Peyer's patch (tissue), 4 donors: ENCODE results near the gene BCAS3. TPM values are rescaled to one million over a fixed set of nuclear protein-coding genes. Genes with fewer than 3 reads are reported as not detected.

Experiments used
- DNase-seq, 3 donors: peaks; one replicate each; pipeline ENCODE4 v3.0.0-alpha.2; 2017 to 2019
- H3K27ac ChIP-seq, 4 donors: fragments of 200-600 bp; sonication (generic); one replicate each; pipeline ENCODE4 v1.5.1; 2016 to 2019
- H3K27me3 ChIP-seq, 2 donors: fragments of 200-600 bp; sonication (generic); one replicate each; pipeline ENCODE4 v1.5.1; 2019
- H3K36me3 ChIP-seq, 3 donors: fragments of 200-600 bp; sonication (generic); one replicate each; pipeline ENCODE4 v1.5.1; 2016 to 2019
- H3K4me1 ChIP-seq, 4 donors: fragments of 200-600 bp; sonication (generic); one replicate each; pipeline ENCODE4 v1.5.1; 2016 to 2019
- H3K4me3 ChIP-seq, 4 donors: fragments of 200-600 bp; sonication (generic); 1 replicate in 3 of 4; 2 replicates in 1 of 4; pipeline ENCODE4 v1.5.1; 2016 to 2019; ENCODE audit warnings: mild to moderate bottlenecking in 1 of 4
- H3K9me3 ChIP-seq, 4 donors: fragments of 200-600 bp; sonication (generic); one replicate each; pipeline ENCODE4 v1.5.1; 2016 to 2019; ENCODE audit warnings: mild to moderate bottlenecking in 1 of 4
- POLR2A ChIP-seq, 2 donors: fragments of 450-650 bp; IDR thresholded peaks; one replicate each; pipeline ENCODE4 v1.5.1; 2017; ENCODE audit warnings: antibody characterized with exemption in 2 of 2, mild to moderate bottlenecking in 2 of 2, moderate library complexity in 2 of 2
- total RNA-seq, 4 donors: library from RNA; depleted of rRNA; stranded (reverse); fragments of >200 nt; gene quantifications; one replicate each; pipeline ENCODE4 v1.1.0, GENCODE V29; 2016
- TF ChIP-seq, protein P1 (sequence below), 6 experiments: fragments of 450-650 bp in 4 of 6; fragments of 200-600 bp in 2 of 6; sonication (generic) in 1 of 6; IDR thresholded peaks; one replicate each; pipeline ENCODE4 v1.5.1; 2017 to 2019; ENCODE audit warnings: antibody characterized with exemption in 6 of 6, mild to moderate bottlenecking in 3 of 6, moderate library complexity in 1 of 6

BCAS3 gene
- total RNA-seq, 4 donors from 2014 or later, result 25.7 to 109 (median 57.1) TPM

DNA sequence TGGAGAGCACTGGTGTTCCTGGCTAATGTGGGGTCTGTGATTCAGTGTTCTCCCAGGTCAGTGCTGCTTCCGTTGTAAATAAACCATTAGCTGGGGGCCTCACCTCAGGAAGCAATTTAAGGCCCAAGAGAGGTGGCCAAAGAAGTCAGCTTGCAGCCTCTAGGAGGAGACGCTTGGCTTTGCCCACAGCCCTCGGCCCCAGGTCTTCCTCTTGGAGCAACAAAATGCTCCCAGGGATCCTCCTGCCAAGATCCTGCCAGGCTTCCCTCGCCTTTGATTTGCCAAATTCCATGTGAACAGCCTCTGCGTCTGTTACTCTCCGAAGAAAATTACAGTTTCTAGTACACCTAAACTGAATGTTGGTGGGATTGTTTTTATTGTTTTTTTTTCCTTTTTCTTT is 659.6 kb downstream of the BCAS3 start:
- no peaks in the 10 kb centered on the region for H3K27me3 ChIP-seq

DNA sequence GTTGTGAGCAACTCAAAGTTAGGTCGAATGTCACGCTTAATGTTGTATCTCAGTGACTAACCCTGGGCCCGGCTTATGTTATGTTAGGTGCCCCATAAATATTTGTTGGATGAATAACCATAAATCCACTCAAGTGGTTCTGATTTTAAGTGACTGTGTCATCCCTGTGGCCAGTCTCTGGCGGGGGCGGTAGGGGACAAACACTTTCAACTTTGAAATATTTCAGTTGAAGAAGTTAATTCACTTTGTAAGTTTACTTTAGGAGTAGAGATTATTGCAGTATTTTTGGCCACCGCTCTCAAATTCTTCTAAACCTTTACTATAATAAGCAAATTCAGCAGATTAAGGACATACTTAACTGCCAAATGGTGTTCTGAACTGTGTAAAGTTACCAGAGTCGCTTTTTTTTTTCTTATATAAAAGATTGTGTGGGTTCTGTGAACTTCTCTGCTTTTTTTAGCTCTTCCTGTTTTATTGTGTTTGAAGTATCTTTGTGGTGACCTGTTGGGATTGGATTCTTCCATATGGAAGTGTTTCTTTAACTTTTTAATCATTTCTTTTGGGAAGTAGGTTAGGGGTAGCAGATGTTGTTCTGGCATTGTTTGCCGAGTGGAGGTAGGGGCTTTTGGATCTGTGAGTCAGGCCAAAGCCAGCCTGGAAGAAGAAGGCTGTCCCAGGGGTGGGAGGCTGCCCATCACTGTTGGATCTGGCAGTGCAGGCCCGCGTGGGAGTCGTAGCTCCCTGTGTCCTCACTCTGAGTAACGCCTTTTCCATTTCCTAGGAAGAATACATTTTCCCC is 660.5 kb downstream of the BCAS3 start:
- H3K4me1 ChIP-seq, result peaks cover 0 to 11% (median 0%) of the 10 kb centered on the region in 4 donors
- no peaks in the 10 kb centered on the region for H3K27me3 ChIP-seq
- no peak for DNase-seq
- no peak overlapping the region for H3K4me3 ChIP-seq
- H3K27ac ChIP-seq, result peak overlapping the region in 2 of 4 donors; percentile 31 to 44
- H3K36me3 ChIP-seq, result no peaks in the 10 kb centered on the region
- TF ChIP-seq POLR2A (IDR thresholded peaks at IDR 0.05), result no peak
- TF ChIP-seq, protein P1, sequence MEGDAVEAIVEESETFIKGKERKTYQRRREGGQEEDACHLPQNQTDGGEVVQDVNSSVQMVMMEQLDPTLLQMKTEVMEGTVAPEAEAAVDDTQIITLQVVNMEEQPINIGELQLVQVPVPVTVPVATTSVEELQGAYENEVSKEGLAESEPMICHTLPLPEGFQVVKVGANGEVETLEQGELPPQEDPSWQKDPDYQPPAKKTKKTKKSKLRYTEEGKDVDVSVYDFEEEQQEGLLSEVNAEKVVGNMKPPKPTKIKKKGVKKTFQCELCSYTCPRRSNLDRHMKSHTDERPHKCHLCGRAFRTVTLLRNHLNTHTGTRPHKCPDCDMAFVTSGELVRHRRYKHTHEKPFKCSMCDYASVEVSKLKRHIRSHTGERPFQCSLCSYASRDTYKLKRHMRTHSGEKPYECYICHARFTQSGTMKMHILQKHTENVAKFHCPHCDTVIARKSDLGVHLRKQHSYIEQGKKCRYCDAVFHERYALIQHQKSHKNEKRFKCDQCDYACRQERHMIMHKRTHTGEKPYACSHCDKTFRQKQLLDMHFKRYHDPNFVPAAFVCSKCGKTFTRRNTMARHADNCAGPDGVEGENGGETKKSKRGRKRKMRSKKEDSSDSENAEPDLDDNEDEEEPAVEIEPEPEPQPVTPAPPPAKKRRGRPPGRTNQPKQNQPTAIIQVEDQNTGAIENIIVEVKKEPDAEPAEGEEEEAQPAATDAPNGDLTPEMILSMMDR (IDR thresholded peaks at IDR 0.05), result no peak
- H3K9me3 ChIP-seq, result no peaks in the 10 kb centered on the region

More for the DNA sequence above, 659.6 kb downstream of the BCAS3 start:
- H3K36me3 ChIP-seq, result no peaks in the 10 kb centered on the region
- H3K27ac ChIP-seq, result peak overlapping the region in 1 of 4 donors; percentile 30
- peaks cover 0 to 11% (median 0%) of the 10 kb centered on the region in 4 donors for H3K4me1 ChIP-seq
- no peak overlapping the region for H3K4me3 ChIP-seq
- TF ChIP-seq, protein P1 (IDR thresholded peaks at IDR 0.05), result no peak
- no peak for TF ChIP-seq POLR2A (IDR thresholded peaks at IDR 0.05)
- H3K9me3 ChIP-seq, result no peaks in the 10 kb centered on the region
- DNase-seq, result no peak

DNA sequence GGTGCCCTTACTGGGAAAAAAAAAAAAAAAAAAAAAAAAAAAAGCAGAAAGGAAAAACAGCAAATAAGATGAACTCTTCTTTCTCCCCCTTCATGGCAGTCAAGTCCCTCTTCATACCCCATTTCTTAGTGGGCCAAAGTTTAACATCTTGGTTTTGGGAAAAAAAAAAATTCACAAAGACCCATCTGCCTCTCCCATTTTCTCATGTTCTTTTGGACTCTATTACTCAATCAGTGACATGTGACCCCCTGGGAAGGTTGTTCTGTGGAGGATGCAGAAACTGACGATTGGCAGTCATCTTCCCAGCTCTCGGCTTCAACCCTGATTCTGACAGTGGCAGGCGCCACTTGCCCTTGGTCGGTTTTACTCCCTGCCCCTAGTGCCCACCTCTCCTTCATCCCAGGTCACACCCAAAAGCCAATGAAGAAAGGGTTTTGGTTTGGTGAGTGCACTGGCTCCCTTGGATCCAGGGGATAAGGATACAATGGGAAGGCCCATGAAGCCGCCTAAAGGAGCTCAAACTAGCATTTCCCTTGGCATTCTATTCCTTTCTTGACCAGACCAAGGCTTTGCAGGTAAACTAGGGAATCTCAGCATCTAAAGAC is 661.3 kb downstream of the BCAS3 start:
- H3K27me3 ChIP-seq, result no peaks in the 10 kb centered on the region
- DNase-seq, result no peak
- peak overlapping the region in 1 of 4 donors; percentile 44 for H3K27ac ChIP-seq
- no peaks in the 10 kb centered on the region for H3K36me3 ChIP-seq
- TF ChIP-seq POLR2A (IDR thresholded peaks at IDR 0.05), result no peak
- TF ChIP-seq, protein P1 (IDR thresholded peaks at IDR 0.05), result no peak
- H3K9me3 ChIP-seq, result no peaks in the 10 kb centered on the region
- peaks cover 0 to 11% (median 0%) of the 10 kb centered on the region in 4 donors for H3K4me1 ChIP-seq
- H3K4me3 ChIP-seq, result no peak overlapping the region

DNA sequence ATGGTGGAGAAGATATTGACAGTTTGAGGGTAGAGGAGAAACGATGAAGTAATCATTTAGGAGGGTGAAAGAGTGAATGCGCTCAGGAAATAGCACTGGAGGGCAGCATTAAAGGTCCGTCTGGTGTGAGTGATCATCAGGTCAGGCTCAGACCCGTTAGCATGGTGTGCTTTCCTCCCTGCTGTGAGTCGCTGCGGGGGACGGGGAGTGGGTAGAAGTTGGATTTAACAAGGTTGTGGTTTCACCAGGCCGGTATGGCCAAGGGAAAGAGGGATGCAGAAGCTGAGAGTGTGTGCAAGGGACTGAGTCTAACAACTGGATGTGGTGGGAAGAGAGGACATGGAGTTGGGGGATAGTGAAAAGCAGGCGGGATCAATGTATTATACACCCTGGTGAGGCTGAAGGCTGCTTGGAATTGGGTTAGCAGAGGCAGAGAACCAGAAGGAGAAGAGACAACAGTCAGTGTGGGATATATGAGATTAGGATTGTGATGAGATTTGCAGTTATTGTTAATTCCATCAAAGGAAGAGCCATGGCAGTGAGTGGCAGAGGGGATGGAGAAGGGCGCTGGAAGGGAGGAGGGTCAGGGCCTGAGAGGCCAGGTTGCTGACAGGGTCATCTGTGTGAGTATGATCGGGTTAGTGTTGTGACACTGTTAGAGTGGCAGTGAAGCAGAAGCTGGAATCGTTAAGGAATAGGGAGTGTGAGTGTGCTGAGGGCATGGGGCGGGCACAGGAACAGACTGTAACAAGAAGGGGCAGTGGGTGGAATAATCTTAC is 663.0 kb downstream of the BCAS3 start:
- Histone ChIP-seq H3K27ac (no peak overlapping the region), H3K4me3 (no peak overlapping the region), H3K4me1 (peaks cover 0 to 9% (median 0%) of the 10 kb centered on the region in 4 donors), H3K27me3 (no peaks in the 10 kb centered on the region), H3K9me3 (no peaks in the 10 kb centered on the region), H3K36me3 (no peaks in the 10 kb centered on the region)
- DNase-seq, result no peak
- TF ChIP-seq, protein P1 (IDR thresholded peaks at IDR 0.05), result no peak
- no peak for TF ChIP-seq POLR2A (IDR thresholded peaks at IDR 0.05)

DNA sequence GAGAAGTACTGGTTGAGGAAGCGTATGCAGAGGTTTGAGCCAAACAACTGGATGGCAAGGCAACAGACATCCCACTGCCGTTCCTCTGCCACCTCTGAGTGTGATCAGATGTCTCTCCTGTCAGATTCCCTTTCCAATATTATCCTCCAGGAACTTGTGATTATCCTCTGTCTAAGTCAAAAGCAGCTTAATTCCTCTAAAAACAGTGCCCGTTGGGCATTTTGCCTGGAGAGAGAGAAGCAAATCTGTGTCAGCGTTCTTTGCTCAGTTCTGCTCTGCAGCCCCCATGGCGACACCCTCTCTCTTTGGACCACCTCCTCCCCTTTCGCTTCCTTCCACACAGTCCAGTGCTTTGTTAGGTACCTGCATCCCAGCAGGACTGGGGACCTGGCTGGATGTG is 665.9 kb downstream of the BCAS3 start:
- H3K9me3 ChIP-seq, result no peaks in the 10 kb centered on the region
- no peak overlapping the region for H3K27ac ChIP-seq
- TF ChIP-seq, protein P1 (IDR thresholded peaks at IDR 0.05), result no peak
- no peak for TF ChIP-seq POLR2A (IDR thresholded peaks at IDR 0.05)
- H3K4me3 ChIP-seq, result no peak overlapping the region
- H3K36me3 ChIP-seq, result no peaks in the 10 kb centered on the region
- no peaks in the 10 kb centered on the region for H3K27me3 ChIP-seq
- DNase-seq, result no peak
- H3K4me1 ChIP-seq, result no peaks in the 10 kb centered on the region
